Astrocyte (in vitro differentiated cells and primary cell): ENCODE results near the gene USO1. TPM values are rescaled to one million over a fixed set of nuclear protein-coding genes. Genes with fewer than 3 reads are reported as not detected.
"Not testable (repeated sequence)": the region's sequence is repeated elsewhere in the genome, so short reads cannot be mapped to it uniquely, and the experiment has no call there.

ENCODE experiments used
- DNase-seq: peaks from one replicate; pipeline ENCODE4 v3.0.0-alpha.2; 2010; ENCODE audit warnings: low read depth
- FAIRE-seq: peaks from 2 replicates; lab custom pipeline; 2011; peaks lifted over from hg19 to GRCh38; lab: Jason Lieb, UNC
- H2AFZ ChIP-seq: 2 replicates; pipeline ENCODE4 v1.6.0; 2012; ENCODE audit warnings: low read depth, low read length, inconsistent platforms
- H3K27ac ChIP-seq: 2 replicates; pipeline ENCODE4 v1.5.1; 2011; ENCODE audit warnings: low read depth, low read length, inconsistent platforms
- H3K27me3 ChIP-seq: 2 replicates; pipeline ENCODE4 v1.6.0; 2011; ENCODE audit warnings: low read length, inconsistent platforms; ENCODE audit not compliant: insufficient read depth
- H3K36me3 ChIP-seq: 2 replicates; pipeline ENCODE4 v1.5.1; 2011; ENCODE audit warnings: low read length, inconsistent platforms; ENCODE audit not compliant: insufficient read depth
- H3K4me1 ChIP-seq: 2 replicates; pipeline ENCODE4 v1.5.1; 2011; ENCODE audit warnings: low read length, inconsistent platforms; ENCODE audit not compliant: insufficient read depth
- H3K4me2 ChIP-seq: 2 replicates; pipeline ENCODE4 v1.6.0; 2012; ENCODE audit warnings: low read length, inconsistent platforms
- H3K4me3 ChIP-seq: 2 replicates; pipeline ENCODE4 v1.5.1; 2011; ENCODE audit warnings: low read depth, mild to moderate bottlenecking, low read length, inconsistent platforms; ENCODE audit not compliant: insufficient read depth
- H3K79me2 ChIP-seq: 2 replicates; pipeline ENCODE4 v1.6.0; 2012; ENCODE audit warnings: mild to moderate bottlenecking, low read length, inconsistent platforms; ENCODE audit not compliant: insufficient read depth
- H3K9ac ChIP-seq: 2 replicates; pipeline ENCODE4 v1.6.0; 2012; ENCODE audit warnings: mild to moderate bottlenecking, low read length, inconsistent platforms
- H3K9me3 ChIP-seq: 2 replicates; pipeline ENCODE4 v1.5.1; 2012; ENCODE audit warnings: low read depth, mild to moderate bottlenecking, low read length, inconsistent platforms; ENCODE audit not compliant: insufficient read depth
- H4K20me1 ChIP-seq: 2 replicates; pipeline ENCODE4 v1.6.0; 2012; ENCODE audit warnings: low read length, inconsistent platforms; ENCODE audit not compliant: insufficient read depth
- H3K27ac Mint-ChIP-seq: one replicate; pipeline ENCODE4 v1.8.0; 2021; ENCODE audit warnings: mild to moderate bottlenecking, mixed read lengths; ENCODE audit not compliant: unreplicated experiment
- H3K27me3 Mint-ChIP-seq: one replicate; pipeline ENCODE4 v1.8.0; 2021; ENCODE audit warnings: low read depth, mixed read lengths; ENCODE audit not compliant: unreplicated experiment
- H3K36me3 Mint-ChIP-seq: one replicate; pipeline ENCODE4 v1.8.0; 2021; ENCODE audit warnings: low read depth, mixed read lengths; ENCODE audit not compliant: unreplicated experiment
- H3K4me1 Mint-ChIP-seq: one replicate; pipeline ENCODE4 v1.8.0; 2021; ENCODE audit warnings: low read depth, mixed read lengths; ENCODE audit not compliant: unreplicated experiment
- H3K4me3 Mint-ChIP-seq: one replicate; pipeline ENCODE4 v1.8.0; 2021; ENCODE audit warnings: mild to moderate bottlenecking, moderate library complexity, mixed read lengths; ENCODE audit not compliant: unreplicated experiment
- H3K9me3 Mint-ChIP-seq: one replicate; pipeline ENCODE4 v1.8.0; 2021; ENCODE audit warnings: mild to moderate bottlenecking, mixed read lengths; ENCODE audit not compliant: unreplicated experiment
- EZH2 ChIP-seq: IDR thresholded peaks from 2 replicates; pipeline ENCODE4 v1.6.1; 2012; ENCODE audit warnings: mild to moderate bottlenecking, low read length, inconsistent platforms; ENCODE audit not compliant: insufficient read depth
- total RNA-seq: library from RNA; stranded (reverse); gene quantifications from 2 replicates; pipeline ENCODE4 v1.2.1, GENCODE V29; 2021
- TF ChIP-seq, protein P1 (sequence below): IDR thresholded peaks from 2 replicates; pipeline ENCODE4 v1.5.1; 2011; ENCODE audit warnings: low read depth, mild to moderate bottlenecking, inconsistent platforms, low read length, moderate library complexity; ENCODE audit not compliant: insufficient read depth

USO1 gene
- total RNA-seq, 1 donor from 2014 or later: 104 TPM

DNA sequence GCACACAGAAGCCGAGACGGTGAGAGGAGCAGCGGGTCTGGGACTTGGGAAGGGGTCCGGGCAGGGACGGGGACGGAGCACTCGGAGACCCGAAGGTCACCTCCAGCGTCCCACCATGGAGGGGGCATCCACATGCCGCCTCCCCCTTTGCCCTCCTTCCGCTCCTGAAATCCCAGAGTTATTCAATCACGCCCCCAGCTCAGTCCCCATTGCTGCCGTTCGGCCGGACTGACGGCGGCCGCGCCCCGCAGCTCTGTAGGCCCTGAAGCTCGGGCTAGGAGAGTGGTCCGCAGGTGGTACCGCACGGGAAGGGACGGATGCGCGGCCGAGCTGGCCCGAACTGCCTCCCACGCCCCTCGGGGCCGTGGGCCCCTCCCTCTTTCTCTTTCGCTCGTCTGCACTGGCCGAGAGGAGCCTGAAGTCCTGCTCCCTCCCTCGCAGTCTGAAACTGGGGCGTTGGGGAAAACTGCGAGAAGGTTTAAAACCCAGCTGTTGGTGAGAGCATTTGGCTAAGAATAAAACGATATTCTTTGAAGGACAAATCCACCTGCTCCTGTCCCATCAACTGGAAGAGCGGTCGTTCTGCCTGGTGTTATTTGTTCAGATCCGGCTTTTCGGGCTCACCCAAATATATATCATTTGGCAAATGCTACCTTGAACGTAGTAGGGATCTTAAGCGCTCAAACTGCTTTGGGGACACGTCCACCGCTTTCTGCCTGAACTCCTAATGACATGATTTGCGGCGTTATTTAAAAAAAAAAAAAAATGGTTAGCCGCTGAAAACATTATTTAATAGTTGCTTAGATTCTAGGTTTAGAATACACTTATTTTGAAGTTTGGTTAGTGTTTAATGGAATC, 719 bp downstream of the USO1 start:
- no peaks in the 10 kb centered on the region for H3K27me3 Mint-ChIP-seq
- peak overlapping the region; percentile 98 for H3K27ac Mint-ChIP-seq
- TF ChIP-seq, protein P1, sequence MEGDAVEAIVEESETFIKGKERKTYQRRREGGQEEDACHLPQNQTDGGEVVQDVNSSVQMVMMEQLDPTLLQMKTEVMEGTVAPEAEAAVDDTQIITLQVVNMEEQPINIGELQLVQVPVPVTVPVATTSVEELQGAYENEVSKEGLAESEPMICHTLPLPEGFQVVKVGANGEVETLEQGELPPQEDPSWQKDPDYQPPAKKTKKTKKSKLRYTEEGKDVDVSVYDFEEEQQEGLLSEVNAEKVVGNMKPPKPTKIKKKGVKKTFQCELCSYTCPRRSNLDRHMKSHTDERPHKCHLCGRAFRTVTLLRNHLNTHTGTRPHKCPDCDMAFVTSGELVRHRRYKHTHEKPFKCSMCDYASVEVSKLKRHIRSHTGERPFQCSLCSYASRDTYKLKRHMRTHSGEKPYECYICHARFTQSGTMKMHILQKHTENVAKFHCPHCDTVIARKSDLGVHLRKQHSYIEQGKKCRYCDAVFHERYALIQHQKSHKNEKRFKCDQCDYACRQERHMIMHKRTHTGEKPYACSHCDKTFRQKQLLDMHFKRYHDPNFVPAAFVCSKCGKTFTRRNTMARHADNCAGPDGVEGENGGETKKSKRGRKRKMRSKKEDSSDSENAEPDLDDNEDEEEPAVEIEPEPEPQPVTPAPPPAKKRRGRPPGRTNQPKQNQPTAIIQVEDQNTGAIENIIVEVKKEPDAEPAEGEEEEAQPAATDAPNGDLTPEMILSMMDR: no peak
- TF ChIP-seq EZH2: no peak
- H3K4me1 Mint-ChIP-seq: peaks cover 27% of the 10 kb centered on the region
- Histone ChIP-seq H3K9me3 (no peaks in the 10 kb centered on the region), H3K4me2 (peak overlapping the region; percentile 87), H3K9ac (peak overlapping the region; percentile 100), H2AFZ (peak overlapping the region; percentile 61), H4K20me1 (peaks cover 37% of the 10 kb centered on the region), H3K79me2 (peaks cover 83% of the 10 kb centered on the region), H3K27me3 (no peaks in the 10 kb centered on the region), H3K4me3 (peak overlapping the region; percentile 84), H3K27ac (peak overlapping the region; percentile 99), H3K36me3 (no peaks in the 10 kb centered on the region), H3K4me1 (peaks cover 22% of the 10 kb centered on the region)
- H3K4me3 Mint-ChIP-seq: peak overlapping the region; percentile 98
- no peaks in the 10 kb centered on the region for H3K9me3 Mint-ChIP-seq
- no peaks in the 10 kb centered on the region for H3K36me3 Mint-ChIP-seq
- DNase-seq (peak; percentile 75), FAIRE-seq (no peak)

DNA sequence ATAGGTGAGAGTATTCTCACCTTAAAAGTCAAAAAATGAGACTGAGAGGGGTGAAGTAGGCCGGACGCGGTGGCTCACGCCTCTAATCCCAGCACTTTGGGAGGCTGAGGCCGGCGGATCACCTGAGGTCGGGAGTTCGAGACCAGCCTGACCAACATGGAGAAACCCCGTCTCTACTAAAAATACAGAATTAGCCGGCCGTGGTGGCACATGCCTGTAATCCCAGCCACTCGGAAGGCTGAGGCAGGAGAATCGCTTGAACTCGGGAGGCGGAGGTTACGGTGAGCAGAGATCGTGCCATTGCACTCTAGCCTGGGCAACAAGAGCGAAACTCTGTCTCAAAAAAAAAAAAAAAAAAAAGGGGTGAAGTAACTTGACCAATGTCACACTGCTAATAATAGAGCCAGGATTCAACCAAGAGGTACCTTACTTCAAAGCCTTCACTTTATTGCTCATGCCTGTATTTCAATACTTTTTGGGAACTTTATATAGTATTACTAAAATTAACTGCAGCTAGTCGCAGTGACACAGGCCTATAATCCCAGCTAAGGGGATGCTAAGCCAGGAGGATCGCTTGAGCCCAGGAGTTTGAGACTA, 1.7 kb downstream of the USO1 start:
- H3K27ac ChIP-seq, H3K9me3 Mint-ChIP-seq, DNase-seq, H3K36me3 Mint-ChIP-seq, H3K27me3 Mint-ChIP-seq, H3K9me3 ChIP-seq, H3K27me3 ChIP-seq, FAIRE-seq, H2AFZ ChIP-seq, H3K36me3 ChIP-seq: not testable (repeated sequence)
- peak overlapping the region; percentile 98 for H3K4me3 Mint-ChIP-seq
- Histone ChIP-seq H3K4me1 (peaks cover 25% of the 10 kb centered on the region), H3K4me3 (peak overlapping the region; percentile 84), H3K9ac (peak overlapping the region; percentile 100), H3K4me2 (peak overlapping the region; percentile 87), H3K79me2 (peaks cover 89% of the 10 kb centered on the region), H4K20me1 (peaks cover 41% of the 10 kb centered on the region)
- H3K4me1 Mint-ChIP-seq: peaks cover 27% of the 10 kb centered on the region
- H3K27ac Mint-ChIP-seq: peak overlapping the region; percentile 98

DNA sequence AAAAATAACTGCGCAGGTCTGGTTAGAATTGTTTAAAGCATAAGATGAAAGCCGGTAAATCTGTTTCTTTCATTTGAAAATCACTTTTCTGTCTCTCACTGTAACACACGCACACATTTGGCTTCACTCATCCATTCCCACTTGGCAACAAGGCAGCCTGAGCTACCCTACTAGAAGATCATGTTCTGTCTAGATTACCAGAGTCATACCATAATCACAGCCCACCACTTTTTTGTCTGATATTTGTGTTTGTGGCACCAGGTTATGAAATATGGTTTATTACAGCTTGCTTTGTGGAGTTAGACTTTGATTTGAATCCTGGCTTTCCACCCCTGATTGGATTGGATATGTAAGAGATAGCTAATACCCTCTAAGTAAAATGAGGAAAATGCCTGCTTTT, 2.2 kb downstream of the USO1 start:
- no peak overlapping the region for H3K27ac ChIP-seq
- H3K9ac ChIP-seq: peak overlapping the region; percentile 100
- Mint-ChIP-seq H3K27me3 (no peaks in the 10 kb centered on the region), H3K4me3 (peak overlapping the region; percentile 98), H3K9me3 (no peaks in the 10 kb centered on the region), H3K4me1 (peaks cover 27% of the 10 kb centered on the region), H3K27ac (no peak overlapping the region), H3K36me3 (no peaks in the 10 kb centered on the region)
- no peaks in the 10 kb centered on the region for H3K27me3 ChIP-seq
- H3K4me3 ChIP-seq: peak overlapping the region; percentile 84
- H3K79me2 ChIP-seq: peaks cover 91% of the 10 kb centered on the region
- H2AFZ ChIP-seq: no peak overlapping the region
- no peak for FAIRE-seq
- peak overlapping the region; percentile 87 for H3K4me2 ChIP-seq
- H4K20me1 ChIP-seq: peaks cover 46% of the 10 kb centered on the region
- H3K9me3 ChIP-seq: no peaks in the 10 kb centered on the region
- DNase-seq: no peak
- peaks cover 2% of the 10 kb centered on the region for H3K36me3 ChIP-seq
- peaks cover 25% of the 10 kb centered on the region for H3K4me1 ChIP-seq
- no peak for TF ChIP-seq EZH2
- TF ChIP-seq, protein P1: no peak
